H1 (cell line): ENCODE data around the gene GLIPR2.

Experiments
- CREB1 ChIP-seq: IDR thresholded peaks from 2 replicates; pipeline ENCODE4 v1.6.1; 2012; ENCODE audit warnings: inconsistent platforms
- MAFK ChIP-seq: IDR thresholded peaks from 2 replicates; pipeline ENCODE4 v1.6.1; 2012; ENCODE audit warnings: low read depth, mild to moderate bottlenecking, improper control_type of control experiment, low read length
- SUZ12 ChIP-seq: fragments of 200-600 bp; sonication (generic); IDR thresholded peaks from 2 replicates; pipeline ENCODE4 v1.6.1; 2012; ENCODE audit warnings: mild to moderate bottlenecking, inconsistent platforms, low read length, moderate library complexity, mixed read lengths

GRCh38 chr9:36204906-36205547, 68.5 kb downstream of the GLIPR2 start:
- TF ChIP-seq CREB1 (no peak), SUZ12 (no peak), MAFK (no peak)
